Measurements from ENCODE around the gene NINJ2.
"Not testable (repeated sequence)": the region's sequence is repeated elsewhere in the genome, so short reads cannot be mapped to it uniquely, and the experiment has no call there.

Gene NINJ2

DNA sequence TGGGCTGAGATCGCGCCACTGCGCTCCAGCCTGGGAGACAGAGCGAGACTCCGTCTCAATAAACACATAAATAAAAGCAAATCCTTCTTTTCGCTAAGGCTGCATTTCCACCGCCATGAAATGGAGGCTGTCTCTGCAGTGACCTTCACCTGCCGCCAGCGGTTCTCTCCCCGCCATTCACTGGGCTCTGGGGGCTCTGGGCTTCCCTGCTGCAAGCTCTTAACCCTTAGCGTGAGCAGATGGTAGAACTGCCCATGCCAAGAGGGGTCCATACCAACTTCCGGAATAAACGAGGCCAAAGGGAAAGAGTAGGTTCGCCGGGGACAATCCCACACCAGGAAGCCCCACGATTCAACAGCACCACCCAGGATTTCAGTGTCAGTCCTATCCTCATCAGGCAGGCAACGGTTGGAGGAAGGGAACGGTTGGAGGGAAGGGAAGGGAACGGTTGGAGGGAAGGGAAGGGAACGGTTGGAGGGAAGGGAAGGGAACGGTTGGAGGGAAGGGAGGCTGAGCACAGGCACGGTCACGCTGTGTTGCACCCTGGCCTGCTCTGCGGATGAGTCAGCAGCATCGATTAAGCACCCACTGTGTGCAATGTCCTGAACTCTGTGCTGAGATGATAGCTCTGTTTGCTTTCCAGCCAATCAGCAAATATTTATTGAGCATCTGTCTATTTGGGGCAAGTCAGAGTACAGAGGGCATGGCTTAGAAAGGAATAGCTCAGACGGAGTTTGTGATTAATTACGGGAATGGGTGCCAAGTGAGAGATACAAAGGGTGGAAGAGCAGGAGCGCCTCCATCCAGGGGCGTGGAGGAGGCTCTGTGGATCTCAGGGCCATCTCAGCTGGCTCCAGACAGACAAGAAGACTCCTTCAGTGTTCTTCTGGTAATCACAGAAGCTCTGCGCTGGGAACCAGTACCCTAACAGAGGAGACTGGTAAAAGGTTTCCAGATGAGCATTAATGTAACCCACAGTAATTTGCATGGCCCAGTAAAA lies 77.9 kb downstream of the NINJ2 start:
- DNase-seq = no peak

DNA sequence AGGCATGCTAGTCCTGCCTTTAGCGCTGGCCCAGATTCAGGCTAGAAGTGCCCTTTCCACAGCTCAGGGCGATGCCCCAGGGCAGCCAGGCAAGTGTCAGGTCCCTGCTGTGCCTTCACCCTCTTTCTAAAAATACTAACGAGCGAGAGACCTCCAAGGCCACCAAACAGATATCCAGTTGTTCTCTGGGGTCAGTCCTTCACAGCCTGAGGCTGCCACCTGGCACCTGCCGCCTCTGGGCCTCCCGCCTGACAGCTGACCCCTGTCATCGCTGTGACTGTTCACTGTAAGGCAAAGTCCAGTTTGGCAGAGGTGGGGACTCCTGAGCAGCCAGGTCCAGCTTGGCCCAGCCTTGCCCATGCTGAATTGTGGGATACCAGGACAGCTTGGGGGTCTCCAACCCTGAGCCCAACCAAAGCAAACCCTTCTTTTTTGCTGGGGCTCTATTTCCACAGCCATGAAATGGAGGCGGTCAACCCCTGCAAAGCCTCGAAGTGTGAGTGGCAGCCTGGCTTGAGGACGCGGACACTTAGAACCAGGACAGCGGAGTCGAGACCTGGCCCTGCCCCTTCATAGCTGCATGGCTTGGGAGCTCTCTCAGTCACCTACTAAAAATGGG lies 79.9 kb downstream of the NINJ2 start:
- DNase-seq = no peak

DNA sequence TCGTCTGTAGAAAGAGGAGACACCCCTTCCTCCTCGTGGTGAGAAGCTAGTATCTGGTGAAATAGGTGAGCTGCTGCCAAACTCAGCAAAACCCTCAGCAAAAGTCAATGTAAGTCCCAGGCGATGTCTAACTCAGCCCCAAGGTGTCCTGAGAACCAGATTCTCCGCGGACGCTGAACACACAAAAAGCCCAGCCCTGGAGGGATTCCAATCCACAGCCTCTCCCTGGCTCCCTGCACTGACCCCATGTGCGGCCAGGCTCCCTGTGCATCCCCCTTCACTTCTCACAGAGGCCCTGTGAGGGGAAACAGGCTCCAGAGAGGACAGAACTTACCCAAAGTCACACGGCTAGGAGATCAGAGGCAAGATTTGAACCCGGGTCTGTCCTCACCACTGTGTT lies 81.5 kb downstream of the NINJ2 start:
- DNase-seq = no peak

DNA sequence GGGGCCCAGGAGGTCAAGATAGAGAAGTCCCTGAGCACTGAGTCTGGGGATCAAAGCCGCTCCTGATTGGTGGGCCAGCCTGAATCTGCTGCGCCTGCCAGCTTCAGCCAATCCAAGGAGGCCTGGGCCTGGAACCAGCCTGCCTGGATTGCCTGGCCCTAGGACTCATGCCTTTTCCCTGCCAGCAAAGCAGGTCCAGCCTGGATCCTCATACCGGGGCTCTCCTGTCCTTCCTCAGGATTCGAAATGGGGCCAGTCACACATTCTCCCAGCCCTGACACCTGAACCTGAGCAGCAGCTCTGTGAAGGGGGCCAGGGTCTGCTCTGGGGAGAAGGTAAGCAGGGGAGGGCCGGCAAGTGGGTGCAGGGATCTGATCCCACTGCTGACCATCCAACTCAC lies 81.9 kb downstream of the NINJ2 start:
- no peak for DNase-seq

DNA sequence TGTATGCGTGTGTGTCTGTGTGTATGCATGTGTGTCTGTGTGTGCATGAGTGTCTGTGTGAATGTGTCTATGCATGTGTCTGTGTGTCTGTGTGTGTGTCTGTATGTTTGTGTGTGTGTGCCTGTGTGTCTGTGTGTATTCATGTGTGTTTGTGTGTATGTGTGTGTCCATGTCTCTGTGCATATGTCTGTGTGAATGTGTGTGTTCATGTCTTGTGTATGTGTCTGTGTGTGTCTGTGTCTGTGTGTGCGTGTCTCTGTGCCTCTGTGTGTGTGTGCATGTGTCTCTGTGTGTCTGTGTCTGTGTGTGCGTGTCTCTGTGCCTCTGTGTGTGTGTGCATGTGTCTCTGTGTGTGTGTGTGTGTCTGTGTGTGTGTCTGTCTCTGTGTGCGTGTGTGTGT lies 82.4 kb downstream of the NINJ2 start:
- DNase-seq = no peak

DNA sequence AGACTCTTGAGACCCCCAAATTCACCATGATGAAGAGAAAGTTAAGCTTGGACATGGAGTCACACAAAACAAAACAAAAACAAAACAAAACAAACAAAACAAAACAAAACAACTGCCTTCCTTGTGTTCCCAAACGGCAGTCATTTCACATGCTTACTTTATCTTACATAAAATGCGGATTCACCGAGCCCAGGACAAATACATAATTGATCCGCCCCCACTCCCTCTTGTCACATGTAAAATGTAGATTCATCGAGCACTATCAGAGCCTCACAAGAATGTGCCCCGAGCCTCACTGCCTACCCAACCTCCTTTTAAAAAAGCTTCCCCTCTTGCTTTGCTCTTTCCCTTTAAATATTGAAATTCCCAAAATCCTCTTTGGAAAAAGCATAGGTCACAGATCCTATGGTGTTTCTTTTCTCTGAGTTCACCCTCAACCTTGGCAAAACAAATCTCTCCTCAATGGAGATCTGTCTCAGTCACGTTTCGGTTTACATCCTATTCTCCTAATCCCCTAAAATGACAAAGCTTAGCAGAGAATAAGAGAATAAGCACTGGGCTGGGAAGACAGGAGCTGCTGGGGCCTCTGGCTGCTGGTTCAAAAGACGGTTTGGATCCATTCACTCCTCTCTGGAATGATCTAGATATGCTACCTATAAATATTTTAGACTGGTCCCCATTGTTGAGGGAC lies 83.7 kb downstream of the NINJ2 start:
- no peak for DNase-seq

DNA sequence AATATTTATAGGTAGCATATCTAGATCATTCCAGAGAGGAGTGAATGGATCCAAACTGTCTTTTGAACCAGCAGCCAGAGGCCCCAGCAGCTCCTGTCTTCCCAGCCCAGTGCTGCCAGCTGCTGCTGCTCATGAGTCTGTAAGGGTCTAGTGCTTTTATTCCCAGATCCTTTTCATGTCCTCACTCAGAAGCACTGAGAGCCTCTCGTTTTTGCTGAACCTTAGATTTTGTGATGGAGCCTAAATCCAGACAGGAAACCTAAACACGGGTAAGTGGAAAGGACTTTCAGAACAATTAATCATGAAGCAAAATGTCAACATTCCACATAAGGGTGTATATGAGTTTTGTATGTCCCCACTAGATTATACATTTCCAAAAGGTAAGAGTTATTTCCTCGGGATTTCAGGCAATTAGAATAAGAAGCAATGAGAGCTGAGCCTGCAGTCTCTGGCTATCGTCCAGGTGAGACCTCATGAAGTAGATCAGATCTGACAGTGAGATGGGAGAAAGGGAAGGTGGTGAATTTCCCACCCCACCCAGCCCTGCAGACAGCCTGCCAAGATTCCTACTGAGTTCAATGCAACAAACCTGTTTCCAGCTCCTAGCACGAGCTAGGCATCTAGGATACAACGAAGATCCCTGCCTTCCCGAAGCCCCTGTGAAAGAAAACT lies 84.4 kb downstream of the NINJ2 start:
- no peak for DNase-seq

DNA sequence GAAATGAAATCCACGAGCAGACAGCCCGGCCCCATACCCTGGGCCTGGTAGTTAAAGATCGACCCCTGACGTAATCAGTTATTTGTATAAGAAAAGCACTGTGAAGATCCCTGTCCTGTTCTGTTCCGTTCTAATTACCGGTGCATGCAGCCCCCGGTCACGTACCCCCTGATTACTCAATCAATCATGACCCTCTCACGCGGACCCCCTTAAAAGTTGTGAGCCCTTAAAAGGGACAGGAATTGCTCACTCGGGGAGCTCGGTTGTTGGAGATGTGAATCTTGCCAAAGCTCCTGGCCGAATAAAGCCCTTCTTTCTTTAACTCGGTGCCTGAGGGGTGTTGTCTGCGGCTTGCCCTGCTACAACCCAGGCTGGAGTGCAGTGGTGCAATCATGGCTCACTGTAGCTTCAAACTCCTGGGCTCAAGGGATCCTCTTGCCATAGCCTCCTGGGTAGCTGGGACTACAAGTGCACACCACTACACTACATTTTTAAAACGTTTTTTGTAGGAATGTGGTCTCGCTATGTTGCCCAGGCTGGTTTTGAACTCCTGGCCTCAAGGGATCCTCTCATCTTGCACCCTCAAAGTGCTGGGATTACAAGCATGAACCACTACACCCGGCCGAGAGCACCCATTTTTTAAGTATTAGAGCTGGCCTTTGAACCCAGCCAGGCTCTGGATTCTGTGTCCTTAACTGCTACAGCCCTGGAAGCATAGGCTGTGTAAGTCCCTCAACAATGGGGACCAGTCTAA lies 85.1 kb downstream of the NINJ2 start:
- DNase-seq = not testable (repeated sequence)

DNA sequence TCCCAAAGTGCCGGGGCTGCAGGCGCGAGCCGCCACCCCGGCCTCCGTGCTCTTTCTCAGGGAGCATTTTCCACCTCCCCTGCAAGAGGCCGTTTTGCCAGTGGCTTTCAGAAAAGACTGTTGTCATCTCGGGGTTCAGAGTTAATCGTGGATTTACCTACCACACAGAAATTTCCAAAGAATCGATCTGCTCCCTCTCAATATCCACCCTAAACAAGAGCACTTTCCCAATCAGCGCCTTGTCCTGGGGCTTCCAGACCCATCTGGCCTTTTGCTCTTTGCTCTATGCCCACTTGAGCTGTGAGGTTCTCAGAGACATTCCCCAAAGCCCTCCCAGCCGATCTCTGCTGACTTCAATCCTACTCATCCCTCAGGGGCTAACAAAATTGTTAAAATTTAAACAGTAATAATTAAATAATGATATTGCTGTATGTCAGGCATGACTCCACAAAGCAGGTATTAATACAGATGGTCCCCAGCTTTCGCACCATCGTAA lies 86.6 kb downstream of the NINJ2 start:
- no peak for DNase-seq

DNA sequence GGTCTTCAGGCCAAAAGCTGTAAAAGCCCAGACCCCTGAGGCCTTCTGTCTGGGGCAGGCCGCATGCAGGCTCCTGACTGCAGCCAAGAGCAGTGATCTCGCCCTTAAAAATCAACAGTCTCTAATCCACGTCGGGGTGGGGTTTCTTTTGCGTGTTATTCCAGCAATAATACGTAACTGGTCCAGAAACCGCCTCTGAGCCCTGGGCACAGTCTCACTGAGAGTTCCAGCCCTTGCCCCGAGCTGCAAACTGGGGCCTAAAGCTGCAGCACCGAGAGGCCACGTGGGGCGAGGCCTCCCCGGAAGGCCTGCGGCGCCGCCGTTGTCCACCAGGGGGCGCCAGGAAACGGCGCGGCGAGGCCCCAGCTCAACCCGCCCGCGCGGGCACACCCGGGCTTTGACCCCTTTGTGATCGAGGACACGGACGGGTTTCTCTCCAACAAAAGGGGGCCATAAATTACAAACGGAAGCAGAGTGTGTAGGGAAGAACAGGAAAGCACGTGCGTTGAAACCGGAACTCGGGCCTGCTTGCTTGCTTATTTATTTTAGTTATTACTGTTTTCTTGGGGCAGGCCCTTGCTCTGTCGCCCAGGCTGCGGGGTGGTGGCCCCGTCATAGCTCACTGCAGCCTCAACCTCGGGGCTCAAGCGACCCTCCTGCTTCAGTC lies 87.2 kb downstream of the NINJ2 start:
- peak; percentile 67 for DNase-seq

DNA sequence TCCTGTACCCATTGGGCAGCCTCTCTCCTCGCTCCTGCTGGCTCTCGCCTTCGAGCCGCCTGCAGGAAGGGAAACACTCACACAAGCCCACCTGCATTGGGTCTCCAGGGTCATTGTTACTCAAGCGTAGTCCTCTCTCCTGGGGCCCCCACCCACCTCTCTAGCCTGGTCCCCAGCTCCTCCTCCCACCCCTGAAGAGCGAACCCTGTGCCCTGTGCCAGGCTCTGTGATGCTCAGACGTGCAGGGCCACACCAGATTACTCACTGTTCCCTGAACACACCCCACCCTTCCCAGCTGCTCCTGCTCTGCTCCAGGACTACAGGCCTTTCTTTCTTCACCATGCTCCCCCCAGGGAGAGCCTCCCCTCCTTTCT lies 88.1 kb downstream of the NINJ2 start:
- no peak for DNase-seq

DNA sequence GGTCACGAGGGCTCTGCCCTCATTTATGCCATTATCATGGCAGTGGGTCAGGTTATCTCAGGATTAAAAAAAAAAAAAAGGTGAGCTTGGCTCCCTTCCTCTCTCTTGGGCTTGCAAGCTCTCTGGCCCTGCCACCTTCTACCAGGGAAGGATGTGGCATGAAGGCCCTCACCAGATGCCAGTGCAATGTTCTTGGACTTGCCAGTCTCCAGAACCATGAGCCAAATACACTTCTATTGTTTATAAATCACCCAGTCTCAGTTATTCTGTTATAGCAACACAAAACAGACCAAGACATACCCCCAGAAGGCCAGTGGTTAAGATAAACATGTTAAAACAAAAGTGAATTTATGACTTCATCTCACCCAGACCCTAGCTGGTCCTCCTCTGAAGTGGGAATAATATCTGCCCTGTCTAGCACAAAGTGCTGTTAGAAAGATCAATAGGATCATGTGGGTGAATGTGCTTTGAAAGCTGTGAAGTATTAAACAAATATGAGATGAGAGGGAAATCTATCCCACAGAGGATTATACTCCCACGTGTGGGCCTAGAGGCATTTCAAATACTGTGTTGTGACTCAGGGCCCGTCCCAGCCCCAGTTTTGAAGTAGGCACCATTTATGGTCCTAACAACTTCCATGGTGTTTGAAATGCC lies 88.6 kb downstream of the NINJ2 start:
- DNase-seq = peak; percentile 26

DNA sequence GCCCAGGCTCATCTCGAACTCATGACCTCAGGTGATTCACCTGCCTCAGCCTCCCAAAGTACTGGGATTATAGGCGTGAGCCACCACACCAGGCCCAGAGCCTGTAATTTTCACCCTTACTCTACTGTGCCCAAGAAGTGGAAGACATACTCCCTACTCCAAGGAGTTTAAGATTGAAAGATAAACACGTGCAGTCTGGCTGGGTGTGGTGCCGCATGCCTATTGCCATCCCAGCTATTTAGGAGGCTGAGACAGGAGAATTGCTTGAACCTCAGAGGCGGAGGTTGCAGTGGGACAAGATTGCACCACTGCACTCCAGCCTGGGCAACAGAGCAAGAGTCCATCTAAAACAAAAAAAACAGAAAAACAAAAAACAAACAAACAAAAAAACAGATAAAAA lies 90.0 kb downstream of the NINJ2 start:
- no peak for DNase-seq

DNA sequence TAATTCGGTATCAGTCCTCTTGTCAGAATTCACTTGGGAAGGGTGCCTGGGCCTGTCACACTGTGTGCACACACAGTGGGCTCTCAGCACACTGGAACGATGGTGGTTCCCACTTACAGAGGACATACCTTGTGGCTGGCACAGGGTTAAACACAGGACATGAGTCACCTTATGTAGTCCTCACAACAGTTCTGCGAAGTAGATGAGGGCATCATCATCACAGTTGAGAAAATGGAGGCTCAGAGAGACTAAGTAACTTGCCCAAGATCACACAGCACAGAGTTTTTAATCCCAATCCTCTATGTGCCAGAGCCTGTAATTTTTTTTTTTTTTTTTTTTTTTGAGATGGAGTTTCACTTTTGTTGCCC lies 90.7 kb downstream of the NINJ2 start:
- DNase-seq = no peak

DNA sequence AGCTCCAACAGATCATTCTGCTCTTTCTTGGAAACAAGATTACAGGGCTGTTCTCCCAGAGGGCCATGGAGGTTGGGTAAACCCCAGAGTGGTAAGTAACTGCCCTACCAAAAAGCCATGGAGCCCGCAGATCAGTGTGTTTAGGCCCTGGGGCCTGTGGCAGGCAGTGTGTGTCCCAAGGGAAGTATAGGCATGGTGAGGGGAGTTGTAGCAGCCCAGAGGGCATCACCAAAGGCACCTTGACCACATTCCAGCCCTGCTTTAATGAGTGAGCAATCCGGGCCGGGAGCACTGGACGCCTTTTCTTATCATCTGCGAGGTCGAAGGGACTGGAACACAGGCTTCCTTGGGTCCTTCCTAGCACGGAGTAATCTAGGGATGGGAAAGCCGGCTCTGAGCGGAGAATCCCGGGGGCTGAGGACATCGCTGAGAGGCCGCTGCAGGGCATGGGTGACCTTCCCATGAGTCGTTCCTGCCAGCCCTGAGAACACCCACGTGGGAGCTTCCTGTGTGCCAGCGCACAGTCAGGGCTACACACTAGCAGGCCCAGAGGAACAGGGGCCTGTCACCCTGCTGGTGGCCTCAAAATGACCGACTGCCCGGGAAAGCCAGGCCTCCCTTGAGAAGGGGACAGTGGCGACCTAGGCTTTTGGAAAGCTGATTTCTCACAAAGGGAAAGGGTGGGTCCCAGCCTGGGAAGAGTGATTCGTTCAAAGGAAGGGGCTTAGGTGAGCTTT lies 91.3 kb downstream of the NINJ2 start:
- no peak for DNase-seq

DNA sequence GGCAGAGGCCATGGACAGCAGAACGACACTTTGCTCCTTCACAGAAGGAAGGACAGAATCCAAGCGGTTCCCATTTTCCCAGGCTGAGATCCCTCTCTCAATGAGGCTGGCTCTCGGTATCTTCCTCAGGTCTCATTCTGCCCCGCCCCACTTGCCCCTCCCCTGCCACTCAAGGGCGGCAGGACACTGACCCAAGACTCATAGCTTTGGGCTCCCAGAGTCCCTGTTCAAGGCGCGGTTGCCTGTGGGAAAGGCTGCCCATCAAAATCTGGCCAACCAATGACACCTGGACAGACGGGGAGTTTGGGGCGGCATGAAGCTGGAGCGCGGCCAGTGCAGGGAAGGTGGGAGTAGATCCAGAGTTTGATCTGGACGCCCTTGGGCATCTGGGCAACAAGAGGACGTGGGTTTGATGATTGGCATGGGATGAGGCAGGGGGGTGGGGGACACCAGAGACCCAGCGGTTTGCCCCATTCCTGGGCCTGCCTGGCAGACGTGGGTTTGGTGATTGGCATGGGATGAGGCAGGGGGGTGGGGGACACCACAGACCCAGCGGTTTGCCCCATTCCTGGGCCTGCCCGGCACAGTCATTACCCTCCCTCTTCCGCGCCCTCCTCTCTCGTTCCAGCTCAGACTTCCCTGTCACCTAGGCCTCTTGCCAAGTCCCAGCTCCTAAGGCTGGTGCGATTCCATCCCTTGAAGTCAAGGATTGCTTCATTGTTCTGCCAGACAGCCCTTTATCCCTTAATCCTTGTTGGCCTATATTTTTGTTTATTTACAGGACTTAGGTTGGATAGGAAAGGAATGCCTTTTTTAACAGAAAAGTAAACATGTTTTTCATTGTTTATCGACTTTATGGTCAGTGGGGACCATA lies 92.1 kb downstream of the NINJ2 start:
- peak; percentile 65 for DNase-seq

DNA sequence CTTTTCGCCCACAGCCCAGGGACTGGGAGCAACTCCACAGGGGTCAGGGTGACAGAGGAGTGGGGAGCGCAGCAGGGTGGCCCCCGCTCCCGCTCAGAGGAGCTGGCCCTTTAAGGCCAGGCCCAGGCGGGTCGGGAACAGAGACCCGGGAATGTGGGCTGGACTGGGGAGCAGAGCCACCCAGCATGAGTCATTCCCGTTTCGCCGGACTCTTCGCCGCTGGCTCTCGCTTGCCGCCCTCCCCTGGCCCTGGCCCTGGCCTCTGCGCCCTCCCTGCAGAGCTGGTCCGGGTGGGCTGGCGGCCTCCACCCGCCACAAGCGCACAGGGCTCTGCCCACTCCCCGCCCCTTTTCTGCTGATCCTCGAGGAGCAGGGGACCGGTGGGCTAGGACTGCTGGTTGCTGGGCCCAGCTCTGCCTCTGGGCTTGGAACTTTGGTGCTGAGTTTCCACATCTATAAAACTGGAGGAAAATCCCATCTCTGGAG lies 92.8 kb downstream of the NINJ2 start:
- peak; percentile 80 for DNase-seq

DNA sequence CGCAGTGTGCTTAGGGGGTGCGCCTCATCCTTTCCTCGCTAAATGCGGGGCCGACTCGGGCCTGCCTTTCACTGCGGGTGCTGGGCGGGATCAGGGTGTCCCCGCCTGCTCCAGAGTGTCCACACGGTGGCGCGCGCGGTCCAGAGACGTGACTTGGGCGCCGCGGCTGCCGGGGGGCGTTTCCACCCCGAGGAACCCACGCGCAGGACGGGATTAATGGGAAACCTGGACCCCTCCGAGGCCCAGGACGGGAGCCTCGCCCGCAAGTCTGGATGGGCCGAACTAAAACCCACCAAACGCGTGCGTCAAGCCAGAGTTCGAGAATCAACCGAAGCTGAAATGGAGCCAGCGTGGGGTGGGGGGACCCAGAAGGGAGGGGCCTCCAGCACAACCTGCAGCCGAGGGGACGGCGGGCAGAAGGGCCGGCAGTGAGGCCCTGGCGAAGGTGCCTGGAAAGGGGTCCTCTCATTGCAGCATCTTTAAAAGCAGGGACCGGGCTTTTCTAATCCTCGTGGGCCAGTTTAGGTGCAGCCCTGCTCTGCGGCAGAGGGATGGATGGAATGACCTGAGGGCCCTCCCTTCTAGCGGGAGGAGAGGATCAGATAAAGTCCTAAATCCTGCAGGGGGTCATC lies 93.3 kb downstream of the NINJ2 start:
- DNase-seq = peak; percentile 83

All from fibroblast of skin of abdomen (primary cell).